HepG2 (cell line): ENCODE results near the gene IL4I1. TPM values are rescaled to one million over a fixed set of nuclear protein-coding genes. Genes with fewer than 3 reads are reported as not detected.

ENCODE experiments used
- CBX5 ChIP-seq: sonication (generic); formaldehyde crosslinking; IDR thresholded peaks from 2 replicates; pipeline ENCODE4 v1.4.0; 2020; ENCODE audit warnings: missing genetic modification reagents, borderline replicate concordance
- CHD4 ChIP-seq: fragments of 200-600 bp; sonication (generic); IDR thresholded peaks from 2 replicates; pipeline ENCODE4 v1.7.0; 2017; ENCODE audit warnings: mild to moderate bottlenecking, low read length, borderline replicate concordance
- DZIP1 ChIP-seq: sonication (generic); formaldehyde crosslinking; IDR thresholded peaks from 2 replicates; pipeline ENCODE4 v1.5.0; 2020; ENCODE audit warnings: mild to moderate bottlenecking, missing genetic modification reagents
- FOXO4 ChIP-seq: sonication (generic); formaldehyde crosslinking; conservative IDR thresholded peaks from 2 replicates; pipeline ENCODE4 v1.8.1; 2023; ENCODE audit warnings: missing genetic modification reagents
- JDP2 ChIP-seq: sonication (generic); formaldehyde crosslinking; IDR thresholded peaks from 2 replicates; pipeline ENCODE4 v1.8.1; 2022; ENCODE audit warnings: missing genetic modification reagents, borderline replicate concordance
- MAX ChIP-seq: IDR thresholded peaks from 2 replicates; pipeline ENCODE4 v1.6.1; 2012; ENCODE audit warnings: inconsistent platforms
- NFRKB ChIP-seq: fragments of 450-650 bp; IDR thresholded peaks from 2 replicates; pipeline ENCODE4 v1.6.1; 2017
- RFX3 ChIP-seq: IDR thresholded peaks from 2 replicates; pipeline ENCODE4 v1.6.1; 2016; ENCODE audit warnings: missing biosample characterization, missing genetic modification reagents
- SKIL ChIP-seq: sonication (generic); formaldehyde crosslinking; IDR thresholded peaks from 2 replicates; pipeline ENCODE4 v1.8.0; 2022; ENCODE audit warnings: missing genetic modification reagents, mild to moderate bottlenecking, moderate library complexity, borderline replicate concordance
- SMARCE1 ChIP-seq: fragments of 450-650 bp; IDR thresholded peaks from 2 replicates; pipeline ENCODE4 v1.6.1; 2017; ENCODE audit warnings: borderline replicate concordance
- TEF ChIP-seq: sonication (generic); formaldehyde crosslinking; IDR thresholded peaks from 2 replicates; pipeline ENCODE4 v1.5.0; 2020; ENCODE audit warnings: missing genetic modification reagents
- ZBTB34 ChIP-seq: sonication (generic); formaldehyde crosslinking; IDR thresholded peaks from 2 replicates; pipeline ENCODE4 v1.8.0; 2022; ENCODE audit warnings: mild to moderate bottlenecking, missing genetic modification reagents
- ZFY ChIP-seq: sonication (generic); formaldehyde crosslinking; IDR thresholded peaks from 2 replicates; pipeline ENCODE4 v1.4.0; 2020; ENCODE audit warnings: missing genetic modification reagents
- ZKSCAN1 ChIP-seq: fragments of 150-350 bp; IDR thresholded peaks from 2 replicates; pipeline ENCODE4 v1.6.1; 2014; ENCODE audit warnings: low read length
- ZNF317 ChIP-seq: sonication (generic); formaldehyde crosslinking; IDR thresholded peaks from 2 replicates; pipeline ENCODE4 v1.5.0; 2020; ENCODE audit warnings: mild to moderate bottlenecking, missing genetic modification reagents
- ZNF343 ChIP-seq: sonication (generic); formaldehyde crosslinking; IDR thresholded peaks from 2 replicates; pipeline ENCODE4 v1.4.0; 2020; ENCODE audit warnings: mild to moderate bottlenecking, missing genetic modification reagents
- ZNF496 ChIP-seq: sonication (generic); formaldehyde crosslinking; IDR thresholded peaks from 2 replicates; pipeline ENCODE4 v1.8.1; 2023; ENCODE audit warnings: mild to moderate bottlenecking, moderate library complexity, missing genetic modification reagents; ENCODE audit not compliant: insufficient replicate concordance
- ZNF605 ChIP-seq: sonication (generic); formaldehyde crosslinking; IDR thresholded peaks from 2 replicates; pipeline ENCODE4 v1.8.0; 2022; ENCODE audit warnings: mild to moderate bottlenecking, missing genetic modification reagents
- ZNF781 ChIP-seq: sonication (generic); formaldehyde crosslinking; IDR thresholded peaks from 2 replicates; pipeline ENCODE4 v1.5.1; 2020; ENCODE audit warnings: borderline replicate concordance, mild to moderate bottlenecking, missing genetic modification reagents; ENCODE audit errors: not compliant biosample characterization
- ZNF788 ChIP-seq: sonication (generic); formaldehyde crosslinking; IDR thresholded peaks from 2 replicates; pipeline ENCODE4 v1.5.0; 2020; ENCODE audit warnings: mild to moderate bottlenecking, missing genetic modification reagents, borderline replicate concordance
- ZNF841 ChIP-seq: sonication (generic); formaldehyde crosslinking; IDR thresholded peaks from 2 replicates; pipeline ENCODE4 v1.8.1; 2023; ENCODE audit warnings: missing genetic modification reagents, borderline replicate concordance
- ZNF850 ChIP-seq: sonication (generic); formaldehyde crosslinking; conservative IDR thresholded peaks from 2 replicates; pipeline ENCODE4 v1.9.0; 2021; ENCODE audit warnings: mild to moderate bottlenecking, missing genetic modification reagents
- polyA plus RNA-seq, 8 experiments: library from polyadenylated mRNA; depleted of rRNA in 3 of 8; stranded (reverse) in 7 of 8; unstranded in 1 of 8; fragments of >200 nt; fragmentation: Illumina TruSeq in 4 of 8; extraction: Trizol in 4 of 8; gene quantifications; 2 replicates each; pipeline versions ENCODE4 v1.2.1 to v1.2.3, GENCODE V29; 2011 to 2016; ENCODE audit warnings: low read depth in 4 of 8, missing spikeins in 1 of 8, mixed read lengths in 1 of 8; ENCODE audit not compliant: insufficient read depth in 1 of 8
- total RNA-seq, 5 experiments: library from RNA; depleted of rRNA; stranded (reverse); fragments of >200 nt; fragmentation: Illumina TruSeq; extraction: Trizol; gene quantifications; 2 replicates each; pipeline ENCODE4 v1.2.3, GENCODE V29; 2016; ENCODE audit warnings: low read depth in 1 of 5

The IL4I1 gene
- total and polyA plus RNA-seq, 2 of the 13 experiments (the other 11 are each of a cell fraction or from before 2014, with no cell fraction given): not detected

GRCh38 chr19:49876422-49877019 lies 20.2 kb downstream of the IL4I1 start (continued):
- TF ChIP-seq FOXO4 (CRISPR knock-in tag) (no peak), SKIL (no peak), CBX5 (no peak), DZIP1 (CRISPR knock-in tag) (no peak), ZBTB34 (CRISPR knock-in tag) (peak; percentile 37; the same call in 1 of the 2 replicates), CHD4 (no peak), ZNF781 (CRISPR knock-in tag) (no peak), JDP2 (CRISPR knock-in tag) (no peak), ZNF496 (CRISPR knock-in tag) (no peak), ZFY (CRISPR knock-in tag) (no peak), NFRKB (peak; percentile 94), ZNF788 (CRISPR knock-in tag) (peak; percentile 89), RFX3 (no peak), TEF (CRISPR knock-in tag) (no peak), ZNF317 (CRISPR knock-in tag) (peak; percentile 83), ZNF850 (CRISPR knock-in tag) (no peak), ZNF841 (CRISPR knock-in tag) (no peak), ZKSCAN1 (no peak), SMARCE1 (no peak), ZNF343 (CRISPR knock-in tag) (no peak; the same call in 1 of the 2 replicates), ZNF605 (CRISPR knock-in tag) (no peak; the same call in 1 of the 2 replicates), MAX (peak; percentile 56; the same call in 1 of the 2 replicates)
